ENCODE results near the gene CNTFR.

GRCh38 chr9:34623374-34624235 lies 34.1 kb upstream of the CNTFR start:
- no peak for TF ChIP-seq POLR2A (IDR thresholded peaks at IDR 0.05)
- TF ChIP-seq CTCF (IDR thresholded peaks at IDR 0.05), result no peak
